WTC11 (cell line): ENCODE results near the gene PEX10.

Experiments
- AFF4 ChIP-seq: sonication (generic); formaldehyde crosslinking; IDR thresholded peaks from 2 replicates; pipeline ENCODE4 v1.8.1; 2023; ENCODE audit warnings: mild to moderate bottlenecking, missing genetic modification reagents, borderline replicate concordance
- ATF6 ChIP-seq: sonication (generic); formaldehyde crosslinking; IDR thresholded peaks from 2 replicates; pipeline ENCODE4 v1.8.1; 2023; ENCODE audit warnings: mild to moderate bottlenecking, missing genetic modification reagents
- CREB1 ChIP-seq: sonication (generic); formaldehyde crosslinking; IDR thresholded peaks from 2 replicates; pipeline ENCODE4 v1.8.0; 2023; ENCODE audit warnings: mild to moderate bottlenecking, missing genetic modification reagents
- CTCF ChIP-seq: fragments of 200-600 bp; IDR thresholded peaks from 2 replicates; pipeline ENCODE4 v1.8.0; 2022; ENCODE audit warnings: antibody characterized with exemption
- E2F5 ChIP-seq: sonication (generic); formaldehyde crosslinking; IDR thresholded peaks from 2 replicates; pipeline ENCODE4 v1.8.1; 2022; ENCODE audit warnings: mild to moderate bottlenecking, moderate library complexity, missing genetic modification reagents
- ETV6 ChIP-seq: sonication (generic); formaldehyde crosslinking; IDR thresholded peaks from 2 replicates; pipeline ENCODE4 v1.8.1; 2022; ENCODE audit warnings: mild to moderate bottlenecking, missing genetic modification reagents
- JUN ChIP-seq: sonication (generic); formaldehyde crosslinking; IDR thresholded peaks from 2 replicates; pipeline ENCODE4 v1.8.0; 2023; ENCODE audit warnings: mild to moderate bottlenecking, missing genetic modification reagents
- MAX ChIP-seq: sonication (generic); formaldehyde crosslinking; IDR thresholded peaks from 2 replicates; pipeline ENCODE4 v1.8.0; 2022; ENCODE audit warnings: mild to moderate bottlenecking, missing genetic modification reagents
- MXD4 ChIP-seq: fragments of 250-450 bp; sonication (Bioruptor Pico); IDR thresholded peaks from 2 replicates; pipeline ENCODE4 v1.8.0; 2021; ENCODE audit warnings: mild to moderate bottlenecking, moderate library complexity, borderline replicate concordance
- PRDM15 ChIP-seq: sonication (generic); formaldehyde crosslinking; IDR thresholded peaks from 2 replicates; pipeline ENCODE4 v1.8.0; 2022; ENCODE audit warnings: missing genetic modification reagents
- RELA ChIP-seq: sonication (generic); formaldehyde crosslinking; IDR thresholded peaks from 2 replicates; pipeline ENCODE4 v1.8.1; 2022; ENCODE audit warnings: missing genetic modification reagents, mild to moderate bottlenecking, borderline replicate concordance
- SOX15 ChIP-seq: fragments of 250-450 bp; sonication (Bioruptor Pico); IDR thresholded peaks from 2 replicates; pipeline ENCODE4 v1.9.0; 2021; ENCODE audit warnings: mild to moderate bottlenecking
- ZBTB21 ChIP-seq: sonication (generic); formaldehyde crosslinking; IDR thresholded peaks from 2 replicates; pipeline ENCODE4 v1.8.1; 2023; ENCODE audit warnings: mild to moderate bottlenecking, missing genetic modification reagents, borderline replicate concordance
- ZSCAN18 ChIP-seq: fragments of 250-450 bp; sonication (Bioruptor Pico); IDR thresholded peaks from 2 replicates; pipeline ENCODE4 v2.1.2; 2022; ENCODE audit warnings: mild to moderate bottlenecking, moderate library complexity

GRCh38 chr1:2445823-2446215 is 33.5 kb upstream of the PEX10 start:
- TF ChIP-seq MXD4 (CRISPR knock-in tag) (no peak), CTCF (no peak), AFF4 (no peak), CREB1 (CRISPR knock-in tag) (no peak), PRDM15 (CRISPR knock-in tag) (no peak), MAX (CRISPR knock-in tag) (no peak), RELA (CRISPR knock-in tag) (no peak), ZBTB21 (no peak), JUN (no peak), ETV6 (no peak), E2F5 (no peak), ATF6 (no peak), SOX15 (CRISPR knock-in tag) (no peak), ZSCAN18 (CRISPR knock-in tag) (no peak)
